A549 (cell line): ENCODE data around the gene PDE6C. TPM values are rescaled to one million over a fixed set of nuclear protein-coding genes. Genes with fewer than 3 reads are reported as not detected.

ENCODE experiments used
- ATAC-seq, 2 experiments: fragments of 200-7000 bp in 1 of 2; fragments of >200 bp in 1 of 2; cut with Nextera tagmentation in 1 of 2; cut with Tn5 transposase in 1 of 2; 3 replicates each; pipeline versions ENCODE4 v1.8.0 to v1.9.1; 2018 to 2020; ENCODE audit warnings: mild to moderate bottlenecking in 1 of 2, moderate library complexity in 1 of 2
- CTCF ChIA-PET: fragments of 300-600 bp; sonication (Branson Sonifier 250); formaldehyde crosslinking; extraction: SDS; loops from one replicate; lab custom pipeline; 2021; ENCODE audit warnings: antibody characterized with exemption, inconsistent platforms; lab: Yijun Ruan, JAX
- POLR2A ChIA-PET: fragments of 350-600 bp; formaldehyde crosslinking; extraction: SDS; loops from one replicate; lab custom pipeline; 2021; ENCODE audit warnings: antibody characterized with exemption, inconsistent platforms; lab: Yijun Ruan, JAX
- DNase-seq, 2 experiments: peaks; one replicate each; pipeline versions ENCODE4 v3.0.0 to v3.0.0-alpha.2; 2011 to 2016; ENCODE audit warnings: low read depth in 1 of 2, low spot score in 1 of 2
- FAIRE-seq: peaks from 2 replicates; lab custom pipeline; 2011; peaks lifted over from hg19 to GRCh38; lab: Jason Lieb, UNC
- H3K27ac ChIP-seq, 2 experiments: fragments of >200 bp; sonication (Bioruptor Twin); formaldehyde crosslinking; 3 replicates each; pipeline ENCODE4 v1.5.1; 2016 to 2017
- H3K4me1 ChIP-seq: fragments of >200 bp; sonication (Bioruptor Twin); formaldehyde crosslinking; 3 replicates; pipeline ENCODE4 v1.6.1; 2016
- H3K4me2 ChIP-seq: fragments of >200 bp; sonication (Bioruptor Twin); formaldehyde crosslinking; 3 replicates; pipeline ENCODE4 v1.6.1; 2016
- H3K4me3 ChIP-seq: fragments of >200 bp; sonication (Bioruptor Twin); formaldehyde crosslinking; 3 replicates; pipeline ENCODE4 v1.5.1; 2016
- H3K9me3 ChIP-seq: fragments of >200 bp; sonication (Bioruptor Twin); formaldehyde crosslinking; 3 replicates; pipeline ENCODE4 v1.6.1; 2016
- CBX2 ChIP-seq: fragments of 200-600 bp; sonication (generic); IDR thresholded peaks from 2 replicates; pipeline ENCODE4 v1.6.1; 2016; ENCODE audit warnings: low read depth, mild to moderate bottlenecking, borderline replicate concordance
- CEBPB ChIP-seq, 2 experiments: fragments of >200 bp in 1 of 2; sonication (Bioruptor Twin) in 1 of 2; formaldehyde crosslinking in 1 of 2; IDR thresholded peaks; 2 replicates each; pipeline ENCODE4 v1.6.1; 2012 to 2016
- CHD2 ChIP-seq: fragments of 150-350 bp; IDR thresholded peaks from 2 replicates; pipeline ENCODE4 v1.6.1; 2014; ENCODE audit warnings: low read length; ENCODE audit not compliant: partially characterized antibody
- CHD4 ChIP-seq: fragments of 200-600 bp; sonication (generic); IDR thresholded peaks from 2 replicates; pipeline ENCODE4 v1.6.1; 2016; ENCODE audit warnings: antibody characterized with exemption, mild to moderate bottlenecking, borderline replicate concordance
- CTCF ChIP-seq: fragments of >200 bp; sonication (Bioruptor Twin); formaldehyde crosslinking; IDR thresholded peaks from 3 replicates; pipeline ENCODE4 v1.5.1; 2016
- E2F6 ChIP-seq: IDR thresholded peaks from 2 replicates; pipeline ENCODE4 v1.6.1; 2012; ENCODE audit warnings: low read depth, borderline replicate concordance
- EHF ChIP-seq: fragments of 250-450 bp; sonication (Bioruptor Pico); IDR thresholded peaks from 2 replicates; pipeline ENCODE4 v1.5.0; 2020; ENCODE audit warnings: mild to moderate bottlenecking
- EP300 ChIP-seq, 2 experiments: fragments of >200 bp; sonication (Bioruptor Twin); formaldehyde crosslinking; IDR thresholded peaks; 2 replicates in 1 of 2; 3 replicates in 1 of 2; pipeline ENCODE4 v1.6.1; 2016 to 2017
- FOSL2 ChIP-seq, 2 experiments: fragments of 450-650 bp in 1 of 2; fragments of >200 bp in 1 of 2; sonication (Bioruptor Twin) in 1 of 2; formaldehyde crosslinking; IDR thresholded peaks; 2 replicates each; pipeline versions ENCODE4 v1.5.0 to v1.6.1; 2016 to 2020; ENCODE audit warnings: mild to moderate bottlenecking in 1 of 2, moderate library complexity in 1 of 2
- HEYL ChIP-seq: fragments of 250-450 bp; sonication (Bioruptor Pico); IDR thresholded peaks from 2 replicates; pipeline ENCODE4 v1.8.0; 2021; ENCODE audit warnings: mild to moderate bottlenecking, moderate library complexity
- HOXA7 ChIP-seq: fragments of 250-450 bp; sonication (Bioruptor Pico); IDR thresholded peaks from 2 replicates; pipeline ENCODE4 v1.5.0; 2020; ENCODE audit warnings: mild to moderate bottlenecking, moderate library complexity
- HOXB13 ChIP-seq: fragments of 250-450 bp; sonication (Bioruptor Pico); IDR thresholded peaks from 2 replicates; pipeline ENCODE4 v1.5.0; 2020; ENCODE audit warnings: low read depth, mild to moderate bottlenecking, moderate library complexity
- HOXB5 ChIP-seq: fragments of 250-450 bp; sonication (Bioruptor Pico); IDR thresholded peaks from 2 replicates; pipeline ENCODE4 v1.5.0; 2020; ENCODE audit warnings: mild to moderate bottlenecking, moderate library complexity
- JUN ChIP-seq, 2 experiments: fragments of >200 bp; sonication (Bioruptor Twin); formaldehyde crosslinking; IDR thresholded peaks; 2 replicates in 1 of 2; 3 replicates in 1 of 2; pipeline ENCODE4 v1.6.1; 2016 to 2017
- KDM1A ChIP-seq: fragments of 200-600 bp; sonication (generic); IDR thresholded peaks from 2 replicates; pipeline ENCODE4 v1.6.1; 2016; ENCODE audit warnings: low read depth, mild to moderate bottlenecking
- KDM5A ChIP-seq: fragments of 200-600 bp; sonication (generic); IDR thresholded peaks from 2 replicates; pipeline ENCODE4 v1.6.1; 2016; ENCODE audit warnings: antibody characterized with exemption, mild to moderate bottlenecking
- MAX ChIP-seq: IDR thresholded peaks from 2 replicates; pipeline ENCODE4 v1.6.1; 2012
- NR3C1 ChIP-seq: fragments of >200 bp; sonication (Bioruptor Twin); formaldehyde crosslinking; IDR thresholded peaks from 3 replicates; pipeline ENCODE4 v1.6.1; 2017
- PBX3 ChIP-seq: IDR thresholded peaks from 2 replicates; pipeline ENCODE4 v1.6.1; 2012
- POLR2AphosphoS2 ChIP-seq: conservative IDR thresholded peaks from 2 replicates; pipeline ENCODE4 v1.6.1; 2012; ENCODE audit warnings: low read length, improper control_type of control experiment, inconsistent platforms
- RAD21 ChIP-seq, 2 experiments: fragments of >200 bp in 1 of 2; sonication (Bioruptor Twin) in 1 of 2; formaldehyde crosslinking in 1 of 2; IDR thresholded peaks in 1 of 2; conservative IDR thresholded peaks in 1 of 2; 2 replicates in 1 of 2; 3 replicates in 1 of 2; pipeline ENCODE4 v1.6.1; 2012 to 2018; ENCODE audit warnings: inconsistent platforms in 1 of 2
- RFX5 ChIP-seq: fragments of 450-650 bp; IDR thresholded peaks from 2 replicates; pipeline ENCODE4 v1.7.1; 2014; ENCODE audit warnings: antibody characterized with exemption, mild to moderate bottlenecking, moderate library complexity
- RNF2 ChIP-seq: fragments of 200-600 bp; sonication (generic); IDR thresholded peaks from 2 replicates; pipeline ENCODE4 v1.6.1; 2016; ENCODE audit warnings: low read depth, mild to moderate bottlenecking, antibody characterized with exemption, moderate library complexity, borderline replicate concordance
- ZC3H11A ChIP-seq: fragments of 450-650 bp; IDR thresholded peaks from 2 replicates; pipeline ENCODE4 v1.6.1; 2014; ENCODE audit warnings: antibody characterized with exemption, mild to moderate bottlenecking
- ZFP36 ChIP-seq: fragments of 450-650 bp; IDR thresholded peaks from 2 replicates; pipeline ENCODE4 v1.6.1; 2014; ENCODE audit warnings: borderline replicate concordance; ENCODE audit not compliant: partially characterized antibody
- ZSCAN20 ChIP-seq: fragments of 250-450 bp; sonication (Bioruptor Pico); IDR thresholded peaks from 2 replicates; pipeline ENCODE4 v1.8.0; 2022; ENCODE audit warnings: mild to moderate bottlenecking, moderate library complexity
- WGBS: methylation state at CpG from one replicate; pipeline ENCODE4 v1.1.6; 2017; ENCODE audit errors: missing lambda C conversion rate; 5-methylcytosine and 5-hydroxymethylcytosine counted together
- polyA plus RNA-seq, 4 experiments: library from polyadenylated mRNA; depleted of rRNA in 3 of 4; stranded (reverse); fragments of >200 nt; fragmentation: RNase III in 1 of 4; extraction: RNeasy Plus Mini Kit Qiagen cat#74134 plus additional on column Dnase treatment in 1 of 4; gene quantifications; 2 replicates in 3 of 4; 3 replicates in 1 of 4; pipeline ENCODE4 v1.2.3, GENCODE V29; 2011 to 2017
- TF ChIP-seq, protein P1 (sequence below): fragments of >200 bp; sonication (Bioruptor Twin); formaldehyde crosslinking; IDR thresholded peaks from 2 replicates; pipeline ENCODE4 v1.6.1; 2016
- TF ChIP-seq, protein P2 (sequence below): fragments of 200-600 bp; sonication (generic); IDR thresholded peaks from 2 replicates; pipeline ENCODE4 v1.6.1; 2016; ENCODE audit warnings: antibody characterized with exemption, mild to moderate bottlenecking, moderate library complexity

PDE6C gene
- polyA plus RNA-seq, 2 of the 4 experiments (the other 2 are of a cell fraction), result not detected

GRCh38 chr10:93652857-93653256, 40.5 kb downstream of the PDE6C start:
- CTCF ChIA-PET, result no interaction called here
- WGBS, result 63% methylated on average over 1 of the region's 1 CpG
- DNase-seq, result no peak

DNA sequence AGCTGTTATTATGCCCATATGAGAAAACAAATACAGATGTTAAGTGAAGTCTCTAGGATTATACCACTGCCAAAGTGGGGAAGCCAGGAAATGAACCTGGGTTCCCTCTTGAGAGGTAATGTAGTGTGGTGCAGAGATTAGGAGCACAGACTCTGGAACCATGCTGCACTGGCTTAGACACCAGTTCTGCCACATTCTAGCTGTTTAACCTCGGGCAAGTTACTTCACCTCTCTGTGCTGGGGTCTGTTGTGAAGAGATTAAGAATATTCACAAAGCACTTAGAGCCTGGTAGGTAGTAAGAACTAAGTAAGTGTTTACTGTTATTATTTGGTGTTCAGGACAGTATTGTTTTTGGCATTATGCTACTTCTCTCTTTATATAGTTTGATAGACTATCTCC, 41.9 kb downstream of the PDE6C start:
- FAIRE-seq, result no peak
- Histone ChIP-seq H3K27ac (no peak overlapping the region), H3K4me1 (peaks cover 14% of the 10 kb centered on the region), H3K9me3 (no peaks in the 10 kb centered on the region), H3K4me3 (no peak overlapping the region), H3K4me2 (no peak overlapping the region)
- ATAC-seq, result no peak
- CTCF ChIA-PET, result interaction anchor here (1.0 kb wide), 1 partner anchor 99 kb away, joined by 3 read pairs; no protein-coding TSS in a partner anchor
- 63% methylated on average over 1 of the region's 1 CpG for WGBS
- no peak for DNase-seq
- POLR2A ChIA-PET, result no interaction called here
- no peak for TF ChIP-seq CHD2
- no peak for TF ChIP-seq RFX5
- TF ChIP-seq HEYL (CRISPR knock-in tag), result no peak
- TF ChIP-seq HOXB5 (CRISPR knock-in tag), result no peak
- TF ChIP-seq CHD4, result no peak
- TF ChIP-seq RNF2, result no peak
- no peak for TF ChIP-seq POLR2AphosphoS2
- TF ChIP-seq EP300 (IDR thresholded peaks at IDR 0.05), result no peak
- TF ChIP-seq HOXB13 (CRISPR knock-in tag), result no peak
- TF ChIP-seq ZFP36, result no peak
- no peak for TF ChIP-seq E2F6
- TF ChIP-seq NR3C1, result no peak
- no peak for TF ChIP-seq CBX2
- TF ChIP-seq MAX, result no peak
- TF ChIP-seq RAD21 (conservative IDR thresholded peaks at IDR 0.05 in 1 of 2, IDR thresholded peaks at IDR 0.05 in 1 of 2), result no peak
- no peak for TF ChIP-seq KDM5A
- no peak for TF ChIP-seq JUN (IDR thresholded peaks at IDR 0.05)

More at GRCh38 chr10:93652857-93653256, 40.5 kb downstream of the PDE6C start:
- Histone ChIP-seq H3K9me3 (no peaks in the 10 kb centered on the region), H3K4me1 (peaks cover 14% of the 10 kb centered on the region), H3K4me2 (peak overlapping the region; percentile 10), H3K4me3 (no peak overlapping the region), H3K27ac (no peak overlapping the region)
- FAIRE-seq, result peak; percentile 54
- ATAC-seq, result no peak
- no peak for TF ChIP-seq FOSL2 (IDR thresholded peaks at IDR 0.05)
- TF ChIP-seq FOSL2 (CRISPR knock-in tag; IDR thresholded peaks at IDR 0.05), result 0 out of 2 replicates have a peak, but pooled peaks have one; percentile 14
- TF ChIP-seq KDM1A, result no peak
- TF ChIP-seq PBX3, result no peak
- POLR2A ChIA-PET, result no interaction called here

DNA sequence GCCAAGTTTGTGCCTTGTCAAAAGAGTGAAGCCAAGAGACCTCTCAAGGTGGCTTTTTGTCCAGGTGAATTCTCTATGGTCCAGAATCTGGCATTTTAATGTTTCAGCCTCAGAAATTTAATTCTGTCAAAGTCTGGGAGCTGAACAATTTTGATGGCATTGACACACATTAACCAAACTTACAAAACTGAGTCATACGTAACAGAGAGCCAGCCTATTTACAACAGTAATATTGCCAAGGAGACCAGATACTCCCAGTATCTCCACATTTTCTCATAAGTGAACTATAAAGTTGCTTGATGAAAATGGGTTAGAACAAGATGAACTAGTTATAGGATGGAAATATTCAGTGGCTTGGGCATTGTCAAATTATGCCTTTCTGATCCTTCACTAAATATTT, 43.8 kb downstream of the PDE6C start:
- Histone ChIP-seq H3K27ac (no peak overlapping the region), H3K9me3 (no peaks in the 10 kb centered on the region), H3K4me3 (no peak overlapping the region), H3K4me2 (no peak overlapping the region), H3K4me1 (peaks cover 14% of the 10 kb centered on the region)
- DNase-seq (peak in 1 of 2 experiments; percentile 9), FAIRE-seq (no peak), ATAC-seq (no peak)
- ChIA-PET CTCF (interaction anchor here (1.0 kb wide), 1 partner anchor 102 kb away, joined by 3 read pairs; no protein-coding TSS in a partner anchor), POLR2A (no interaction called here)
- WGBS, result 73% methylated on average over 1 of the region's 1 CpG
- TF ChIP-seq HOXA7 (no peak), CTCF (no peak), EHF (CRISPR knock-in tag) (no peak), FOSL2 (IDR thresholded peaks at IDR 0.05) (no peak), FOSL2 (CRISPR knock-in tag; IDR thresholded peaks at IDR 0.05) (no peak), ZC3H11A (no peak), ZSCAN20 (no peak), KDM5A (no peak), ZFP36 (no peak), CEBPB (IDR thresholded peaks at IDR 0.05) (no peak), RFX5 (no peak), CHD4 (no peak)
- TF ChIP-seq, protein P1, sequence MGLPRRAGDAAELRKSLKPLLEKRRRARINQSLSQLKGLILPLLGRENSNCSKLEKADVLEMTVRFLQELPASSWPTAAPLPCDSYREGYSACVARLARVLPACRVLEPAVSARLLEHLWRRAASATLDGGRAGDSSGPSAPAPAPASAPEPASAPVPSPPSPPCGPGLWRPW, result no peak
- TF ChIP-seq, protein P2, sequence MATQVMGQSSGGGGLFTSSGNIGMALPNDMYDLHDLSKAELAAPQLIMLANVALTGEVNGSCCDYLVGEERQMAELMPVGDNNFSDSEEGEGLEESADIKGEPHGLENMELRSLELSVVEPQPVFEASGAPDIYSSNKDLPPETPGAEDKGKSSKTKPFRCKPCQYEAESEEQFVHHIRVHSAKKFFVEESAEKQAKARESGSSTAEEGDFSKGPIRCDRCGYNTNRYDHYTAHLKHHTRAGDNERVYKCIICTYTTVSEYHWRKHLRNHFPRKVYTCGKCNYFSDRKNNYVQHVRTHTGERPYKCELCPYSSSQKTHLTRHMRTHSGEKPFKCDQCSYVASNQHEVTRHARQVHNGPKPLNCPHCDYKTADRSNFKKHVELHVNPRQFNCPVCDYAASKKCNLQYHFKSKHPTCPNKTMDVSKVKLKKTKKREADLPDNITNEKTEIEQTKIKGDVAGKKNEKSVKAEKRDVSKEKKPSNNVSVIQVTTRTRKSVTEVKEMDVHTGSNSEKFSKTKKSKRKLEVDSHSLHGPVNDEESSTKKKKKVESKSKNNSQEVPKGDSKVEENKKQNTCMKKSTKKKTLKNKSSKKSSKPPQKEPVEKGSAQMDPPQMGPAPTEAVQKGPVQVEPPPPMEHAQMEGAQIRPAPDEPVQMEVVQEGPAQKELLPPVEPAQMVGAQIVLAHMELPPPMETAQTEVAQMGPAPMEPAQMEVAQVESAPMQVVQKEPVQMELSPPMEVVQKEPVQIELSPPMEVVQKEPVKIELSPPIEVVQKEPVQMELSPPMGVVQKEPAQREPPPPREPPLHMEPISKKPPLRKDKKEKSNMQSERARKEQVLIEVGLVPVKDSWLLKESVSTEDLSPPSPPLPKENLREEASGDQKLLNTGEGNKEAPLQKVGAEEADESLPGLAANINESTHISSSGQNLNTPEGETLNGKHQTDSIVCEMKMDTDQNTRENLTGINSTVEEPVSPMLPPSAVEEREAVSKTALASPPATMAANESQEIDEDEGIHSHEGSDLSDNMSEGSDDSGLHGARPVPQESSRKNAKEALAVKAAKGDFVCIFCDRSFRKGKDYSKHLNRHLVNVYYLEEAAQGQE, result no peak
